ENCODE measurements around the gene CDHR5. TPM values are rescaled to one million over a fixed set of nuclear protein-coding genes. Genes with fewer than 3 reads are reported as not detected.

The CDHR5 gene
- polyA plus RNA-seq, 1 donor (not counting 4 experiments of a cell fraction or from before 2014, with no cell fraction given), result not detected

- Histone ChIP-seq H3K9ac (ENCODE audit: control insufficient read depth, extremely low read depth, insufficient read depth, low read length) (no peak overlapping the region), H3K36me3 (ENCODE audit: control insufficient read depth in 2 of 2, extremely low read depth in 1 of 2, insufficient read depth in 2 of 2, low read length in 2 of 2) (peaks cover 0 to 2% of the 10 kb centered on the region in 2 experiments), H2AFZ (ENCODE audit: control insufficient read depth, low read length) (no peak overlapping the region), H3K9me1 (ENCODE audit: control insufficient read depth, extremely low read depth, insufficient read depth, low read length) (peaks cover 3% of the 10 kb centered on the region), H3K4me1 (ENCODE audit: control insufficient read depth, extremely low read depth, insufficient read depth, low read length) (peaks cover 33% of the 10 kb centered on the region), H3K4me3 (ENCODE audit: control insufficient read depth in 2 of 3, extremely low read depth in 1 of 3, insufficient read depth in 2 of 3, low read depth in 1 of 3, low read length in 3 of 3) (no peak overlapping the region), H3K9me3 (ENCODE audit: control insufficient read depth, low read depth, low read length) (no peaks in the 10 kb centered on the region), H3K27me3 (ENCODE audit: control insufficient read depth, extremely low read depth, insufficient read depth, low read length) (no peaks in the 10 kb centered on the region), H3K4me2 (ENCODE audit: control insufficient read depth, extremely low read depth, insufficient read depth, low read depth, low read length) (no peak overlapping the region), H3K27ac (ENCODE audit: control insufficient read depth, insufficient read depth, low read length) (no peak overlapping the region), H4K20me1 (ENCODE audit: control insufficient read depth, extremely low read depth, insufficient read depth, low read length) (peaks cover 13% of the 10 kb centered on the region), H3K79me2 (ENCODE audit: control insufficient read depth, insufficient read depth, low read length) (peaks cover 16% of the 10 kb centered on the region)
- no peak for DNase-seq (ENCODE audit: low read depth, low spot score)
- TF ChIP-seq CTCF (optimal IDR thresholded peaks at IDR 0.05 in 1 of 3, IDR thresholded peaks at IDR 0.05 in 1 of 3, conservative IDR thresholded peaks at IDR 0.05 in 1 of 3; ENCODE audit: extremely low read depth in 1 of 3, insufficient read depth in 2 of 3, low read length in 3 of 3) (no peak), EZH2 (IDR thresholded peaks at IDR 0.05; ENCODE audit: low read length) (no peak)
- dilution Hi-C loops (cut with MboI; ENCODE audit: extremely low pct_ligation_motif_present, low sequenced_read_pairs), result no loop called here
- no peak for FAIRE-seq
Observed at GRCh38 chr11:573146-573759, 51.5 kb downstream of the CDHR5 start.

GRCh38 chr11:571802-572185 is 53.0 kb downstream of the CDHR5 start:
- no peaks in the 10 kb centered on the region for H3K9me1 ChIP-seq (ENCODE audit: control insufficient read depth, extremely low read depth, insufficient read depth, low read length)
- H3K4me3 ChIP-seq (ENCODE audit: control insufficient read depth in 2 of 3, extremely low read depth in 1 of 3, insufficient read depth in 2 of 3, low read depth in 1 of 3, low read length in 3 of 3), result no peak overlapping the region
- dilution Hi-C loops (cut with MboI; ENCODE audit: extremely low pct_ligation_motif_present, low sequenced_read_pairs), result no loop called here
- no peak overlapping the region for H2AFZ ChIP-seq (ENCODE audit: control insufficient read depth, low read length)
- peaks cover 6% of the 10 kb centered on the region for H3K79me2 ChIP-seq (ENCODE audit: control insufficient read depth, insufficient read depth, low read length)
- H3K27ac ChIP-seq (ENCODE audit: control insufficient read depth, insufficient read depth, low read length), result no peak overlapping the region
- H3K27me3 ChIP-seq (ENCODE audit: control insufficient read depth, extremely low read depth, insufficient read depth, low read length), result no peaks in the 10 kb centered on the region
- no peak overlapping the region for H3K4me2 ChIP-seq (ENCODE audit: control insufficient read depth, extremely low read depth, insufficient read depth, low read depth, low read length)
- FAIRE-seq (no peak), DNase-seq (ENCODE audit: low read depth, low spot score) (no peak)
- H4K20me1 ChIP-seq (ENCODE audit: control insufficient read depth, extremely low read depth, insufficient read depth, low read length), result no peaks in the 10 kb centered on the region
- peaks cover 28% of the 10 kb centered on the region for H3K4me1 ChIP-seq (ENCODE audit: control insufficient read depth, extremely low read depth, insufficient read depth, low read length)
- H3K9ac ChIP-seq (ENCODE audit: control insufficient read depth, extremely low read depth, insufficient read depth, low read length), result no peak overlapping the region
- H3K9me3 ChIP-seq (ENCODE audit: control insufficient read depth, low read depth, low read length), result no peaks in the 10 kb centered on the region
- TF ChIP-seq EZH2 (IDR thresholded peaks at IDR 0.05; ENCODE audit: low read length), result no peak
- TF ChIP-seq CTCF (optimal IDR thresholded peaks at IDR 0.05 in 1 of 3, IDR thresholded peaks at IDR 0.05 in 1 of 3, conservative IDR thresholded peaks at IDR 0.05 in 1 of 3; ENCODE audit: extremely low read depth in 1 of 3, insufficient read depth in 2 of 3, low read length in 3 of 3), result no peak
- H3K36me3 ChIP-seq (ENCODE audit: control insufficient read depth in 2 of 2, extremely low read depth in 1 of 2, insufficient read depth in 2 of 2, low read length in 2 of 2), result no peaks in the 10 kb centered on the region

All from keratinocyte (primary cell).